Effector memory CD4-positive, alpha-beta T cell (primary cell): Measurements from ENCODE around the gene TBC1D2B.
"Not testable (repeated sequence)": the region's sequence is repeated elsewhere in the genome, so short reads cannot be mapped to it uniquely, and the experiment has no call there.

Experiments used
- DNase-seq, 3 donors: peaks; one replicate each; pipeline ENCODE4 v3.0.0-alpha.2; 2020
- H3K27ac ChIP-seq: 2 replicates; pipeline ENCODE4 v1.7.0; 2013; ENCODE audit warnings: mild to moderate bottlenecking, low read length, moderate library complexity; ENCODE audit not compliant: insufficient read depth, poor library complexity, severe bottlenecking
- H3K27me3 ChIP-seq: replicated peaks from 2 replicates; pipeline ENCODE4 v1.7.0; 2013; ENCODE audit warnings: mild to moderate bottlenecking, low read length; ENCODE audit not compliant: insufficient read depth, control insufficient read depth, poor library complexity, severe bottlenecking
- H3K36me3 ChIP-seq: 2 replicates; pipeline ENCODE4 v1.7.0; 2013; ENCODE audit warnings: mild to moderate bottlenecking, low read length, moderate library complexity; ENCODE audit not compliant: control insufficient read depth, insufficient read depth
- H3K4me1 ChIP-seq: 2 replicates; pipeline ENCODE4 v1.7.0; 2013; ENCODE audit warnings: low read length, mild to moderate bottlenecking; ENCODE audit not compliant: control insufficient read depth, insufficient read depth, poor library complexity, severe bottlenecking
- H3K4me3 ChIP-seq: 2 replicates; pipeline ENCODE4 v1.7.0; 2013; ENCODE audit warnings: low read length, low read depth, mild to moderate bottlenecking; ENCODE audit not compliant: insufficient read depth, poor library complexity, severe bottlenecking
- H3K9me3 ChIP-seq: 2 replicates; pipeline ENCODE4 v1.7.0; 2013; ENCODE audit warnings: mild to moderate bottlenecking, low read length, moderate library complexity; ENCODE audit not compliant: control insufficient read depth

TBC1D2B gene

DNA sequence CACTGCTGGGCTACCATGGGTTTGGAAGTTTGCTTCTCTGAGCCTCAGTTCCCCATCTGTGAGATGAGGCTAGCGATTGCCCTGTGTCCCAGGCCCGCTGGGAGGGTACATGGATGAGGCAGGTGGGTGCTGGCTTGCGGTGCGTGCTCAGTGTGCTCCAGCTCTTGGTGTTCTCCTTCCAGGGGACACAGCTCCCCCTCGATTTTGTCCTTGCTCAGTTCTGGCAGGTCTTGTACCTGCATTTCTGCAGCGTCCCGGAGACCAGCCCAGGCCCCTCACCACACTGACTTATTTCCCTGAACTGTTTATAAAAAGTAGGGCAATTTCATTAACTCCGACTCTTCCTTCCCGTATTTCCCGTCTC is 95.4 kb downstream of the TBC1D2B start:
- Histone ChIP-seq H3K27ac (no peak overlapping the region), H3K4me1 (no peaks in the 10 kb centered on the region), H3K27me3 (no peaks in the 10 kb centered on the region), H3K9me3 (no peaks in the 10 kb centered on the region), H3K4me3 (no peak overlapping the region), H3K36me3 (no peaks in the 10 kb centered on the region)
- no peak for DNase-seq

DNA sequence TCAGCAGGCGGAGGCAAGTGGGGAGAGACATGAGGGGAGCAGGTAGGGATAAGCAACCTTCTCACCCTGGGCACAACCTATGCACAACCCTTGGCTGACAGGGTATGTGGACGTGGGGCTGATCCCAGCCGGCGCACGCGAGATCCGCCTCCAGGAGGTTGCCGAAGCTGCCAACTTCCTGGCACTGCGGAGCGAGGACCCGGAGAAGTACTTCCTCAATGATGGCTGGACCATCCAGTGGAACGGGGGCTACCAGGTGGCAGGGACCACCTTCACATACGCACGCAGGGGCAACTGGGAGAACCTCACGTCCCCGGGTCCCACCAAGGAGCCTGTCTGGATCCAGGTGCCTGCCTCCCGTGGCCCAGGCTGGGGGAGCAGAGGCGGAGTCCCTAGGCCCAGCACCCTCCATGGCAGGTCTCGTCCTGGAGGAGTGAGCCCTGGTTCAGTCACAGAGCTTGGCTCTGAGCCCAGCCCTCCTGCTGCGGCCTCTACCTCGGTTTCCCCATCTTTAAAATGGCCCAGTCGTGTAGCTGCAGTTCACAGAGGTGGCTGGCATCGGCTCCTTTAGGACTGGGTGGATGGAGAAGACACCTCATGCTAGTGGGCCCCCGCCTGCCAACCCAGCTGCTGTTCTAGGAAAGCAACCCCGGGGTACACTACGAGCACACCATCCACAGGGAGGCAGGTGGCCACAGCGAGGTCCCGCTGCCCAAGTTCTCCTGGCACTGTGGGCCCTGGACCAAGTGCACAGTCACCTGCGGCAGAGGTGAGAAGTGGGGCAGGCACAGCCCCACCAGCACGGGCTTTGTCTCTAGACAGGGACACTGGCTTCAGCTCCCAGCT is 96.0 kb downstream of the TBC1D2B start:
- H3K36me3 ChIP-seq = no peaks in the 10 kb centered on the region
- H3K4me3 ChIP-seq = no peak overlapping the region
- H3K27ac ChIP-seq = no peak overlapping the region
- no peaks in the 10 kb centered on the region for H3K9me3 ChIP-seq
- no peak for DNase-seq
- no peaks in the 10 kb centered on the region for H3K4me1 ChIP-seq
- H3K27me3 ChIP-seq = no peaks in the 10 kb centered on the region

DNA sequence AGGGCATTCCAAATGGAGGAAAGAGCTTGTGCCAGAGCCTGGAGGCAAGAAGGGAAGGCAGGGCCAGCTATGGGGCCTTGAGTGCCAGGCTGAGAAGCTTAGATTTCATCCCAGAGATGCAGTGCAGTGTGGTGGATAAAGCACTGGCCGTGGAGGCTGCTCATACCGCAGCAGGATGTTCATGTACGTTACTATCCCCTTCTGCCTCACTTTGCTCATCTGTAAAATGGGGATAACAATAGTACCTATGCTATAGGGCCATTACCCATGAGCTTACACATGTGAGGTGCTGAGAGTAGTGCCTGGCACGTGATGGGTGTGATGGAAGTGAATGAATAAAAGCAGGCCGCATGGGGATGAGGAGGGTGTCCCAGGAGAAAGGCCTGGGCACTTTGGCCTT is 96.8 kb downstream of the TBC1D2B start:
- not testable (repeated sequence) for H3K4me1 ChIP-seq

DNA sequence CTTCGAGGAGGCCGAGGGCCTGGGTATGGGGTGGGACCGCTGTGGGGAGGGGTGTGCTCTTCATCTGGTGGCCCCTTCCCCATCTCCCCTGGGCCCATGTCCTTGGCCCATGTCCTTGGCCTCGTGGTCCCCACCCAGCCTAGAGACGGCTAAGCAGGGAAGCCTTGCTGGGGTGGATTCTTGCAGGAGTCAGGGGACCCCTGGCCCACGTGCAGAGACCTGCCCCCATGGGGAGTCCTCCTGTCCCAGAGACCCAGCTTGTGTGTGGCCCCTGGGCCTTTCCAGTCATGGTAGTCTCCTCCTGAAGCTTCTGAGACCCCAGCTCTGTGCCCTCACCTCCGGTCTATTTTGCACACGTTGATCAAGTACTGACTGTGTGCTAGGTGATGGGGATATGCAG is 97.4 kb downstream of the TBC1D2B start:
- H3K9me3 ChIP-seq = no peaks in the 10 kb centered on the region

More for the DNA sequence above, 96.8 kb downstream of the TBC1D2B start:
- H3K27me3 ChIP-seq, H3K36me3 ChIP-seq, H3K4me3 ChIP-seq, H3K27ac ChIP-seq, H3K9me3 ChIP-seq, DNase-seq: not testable (repeated sequence)

DNA sequence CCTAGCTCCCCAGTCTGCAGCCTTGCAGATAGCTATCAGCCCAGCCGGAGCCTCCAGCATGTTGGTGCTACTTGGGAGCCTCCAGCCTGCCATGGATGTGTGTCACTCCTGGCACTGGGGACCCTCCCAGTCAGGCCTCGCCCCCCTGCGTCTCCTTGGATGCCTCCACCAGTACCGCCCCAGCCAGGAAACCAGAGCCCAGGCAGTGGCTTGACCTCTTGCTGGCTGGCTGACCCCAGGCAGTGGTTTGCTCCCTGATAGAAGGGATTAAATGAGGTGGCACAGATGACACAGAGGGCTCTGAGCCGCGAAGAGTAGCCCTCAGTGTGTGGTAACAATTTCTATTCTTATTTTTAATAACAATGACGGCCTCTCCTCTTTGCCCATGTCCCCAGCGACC is 98.4 kb downstream of the TBC1D2B start:
- not testable (repeated sequence) for H3K4me1 ChIP-seq, H3K27me3 ChIP-seq, H3K4me3 ChIP-seq, H3K36me3 ChIP-seq, H3K9me3 ChIP-seq, DNase-seq, H3K27ac ChIP-seq

More for the DNA sequence above, 97.4 kb downstream of the TBC1D2B start:
- H3K36me3 ChIP-seq = no peaks in the 10 kb centered on the region
- no peak overlapping the region for H3K4me3 ChIP-seq
- H3K4me1 ChIP-seq = no peaks in the 10 kb centered on the region
- H3K27me3 ChIP-seq = no peaks in the 10 kb centered on the region
- DNase-seq = no peak
- no peak overlapping the region for H3K27ac ChIP-seq

DNA sequence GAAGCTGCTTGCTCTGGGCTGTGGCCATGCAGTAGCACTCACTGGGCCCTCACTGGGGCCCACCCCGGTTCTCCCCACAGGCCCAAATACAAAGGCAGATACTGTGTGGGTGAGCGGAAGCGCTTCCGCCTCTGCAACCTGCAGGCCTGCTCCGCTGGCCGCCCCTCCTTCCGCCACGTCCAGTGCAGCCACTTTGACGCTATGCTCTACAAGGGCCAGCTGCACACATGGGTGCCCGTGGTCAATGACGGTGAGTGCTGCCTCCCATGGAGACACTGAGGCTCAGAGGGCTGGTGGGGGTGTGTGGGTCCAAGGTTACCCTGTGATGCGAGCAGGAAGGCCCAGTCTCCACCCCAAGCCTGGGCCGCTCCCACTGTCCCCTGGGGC is 98.8 kb downstream of the TBC1D2B start:
- H3K4me1 ChIP-seq, H3K9me3 ChIP-seq, DNase-seq, H3K27ac ChIP-seq, H3K4me3 ChIP-seq, H3K27me3 ChIP-seq, H3K36me3 ChIP-seq: not testable (repeated sequence)

DNA sequence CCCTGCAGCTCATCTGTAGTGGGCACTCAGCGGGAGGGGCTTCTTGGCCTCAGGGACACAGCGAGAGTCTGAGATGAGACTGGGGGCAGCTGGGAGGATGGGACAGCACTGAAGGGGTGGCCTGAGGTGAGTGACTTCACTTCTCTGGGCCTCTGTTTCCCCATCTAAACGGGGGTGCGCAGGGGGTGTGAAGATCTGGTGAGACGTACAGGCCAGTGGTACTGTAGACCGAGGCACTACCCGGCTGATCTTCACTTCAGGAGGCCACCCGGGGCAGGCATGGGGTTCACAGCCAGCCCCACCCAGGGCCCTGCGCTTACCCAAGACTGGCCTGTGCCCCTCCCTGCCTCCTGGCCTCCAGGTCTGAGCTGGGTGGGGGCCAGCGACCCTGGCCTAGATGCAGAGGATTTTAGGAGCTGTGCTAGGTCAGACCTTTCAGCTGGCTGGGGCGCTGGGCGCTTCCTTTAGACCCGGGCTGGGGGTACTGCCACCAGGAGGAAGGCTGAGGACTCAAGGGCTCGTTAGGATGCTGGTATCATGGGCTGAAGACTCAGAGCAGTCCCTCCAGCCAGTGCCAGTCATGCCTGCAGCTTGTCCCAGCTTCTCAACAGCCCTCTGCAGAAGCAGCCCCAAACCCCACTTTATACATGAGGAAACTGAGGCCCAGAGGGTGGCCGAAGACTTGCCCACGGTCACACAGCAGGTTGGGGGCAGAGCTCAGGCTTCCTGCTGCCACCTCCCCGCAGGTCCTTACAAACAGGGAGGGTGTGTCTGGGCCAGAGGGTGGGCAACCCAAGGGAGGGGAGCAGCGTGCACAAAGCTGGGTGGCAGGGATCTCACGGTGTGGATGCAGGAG is 99.4 kb downstream of the TBC1D2B start:
- H3K4me1 ChIP-seq, H3K36me3 ChIP-seq, H3K27me3 ChIP-seq, H3K27ac ChIP-seq, H3K4me3 ChIP-seq, H3K9me3 ChIP-seq, DNase-seq: not testable (repeated sequence)

DNA sequence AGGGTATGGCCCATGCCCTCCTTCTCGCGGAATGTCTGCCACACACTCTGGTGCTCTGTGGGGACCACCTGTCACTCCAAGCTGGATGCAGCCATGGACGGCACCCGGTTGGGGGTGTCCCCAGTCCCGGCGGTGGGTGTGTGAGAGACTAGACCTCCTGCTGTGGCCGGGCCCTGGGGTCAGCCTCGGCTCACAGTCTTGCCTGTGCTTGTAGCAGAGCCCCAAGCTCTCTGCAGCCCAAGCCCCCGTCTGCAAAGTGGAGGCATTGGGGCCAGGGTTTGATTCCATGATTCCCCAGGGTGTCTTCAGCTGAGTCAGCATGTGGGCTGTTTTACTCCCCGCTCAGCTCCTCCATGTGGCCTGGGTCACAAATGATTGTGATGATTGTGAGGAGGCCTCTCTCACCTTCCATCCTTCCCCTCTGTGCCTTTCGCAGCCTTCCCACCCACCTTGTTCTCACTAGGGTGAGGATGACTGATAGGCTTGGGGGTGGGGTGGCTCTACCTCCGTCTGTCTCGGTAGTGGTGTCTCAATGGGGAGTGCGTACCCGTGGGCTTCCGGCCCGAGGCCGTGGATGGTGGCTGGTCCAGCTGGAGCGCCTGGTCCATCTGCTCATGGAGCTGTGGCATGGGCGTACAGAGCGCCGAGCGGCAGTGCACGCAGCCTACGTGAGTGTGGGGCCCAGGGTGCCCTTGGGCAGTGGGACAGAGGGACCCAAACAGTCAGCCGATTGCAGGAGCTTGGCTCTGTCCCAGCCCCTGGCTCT is 100.6 kb downstream of the TBC1D2B start:
- not testable (repeated sequence) for H3K9me3 ChIP-seq, DNase-seq, H3K4me1 ChIP-seq, H3K27me3 ChIP-seq, H3K27ac ChIP-seq, H3K36me3 ChIP-seq, H3K4me3 ChIP-seq

DNA sequence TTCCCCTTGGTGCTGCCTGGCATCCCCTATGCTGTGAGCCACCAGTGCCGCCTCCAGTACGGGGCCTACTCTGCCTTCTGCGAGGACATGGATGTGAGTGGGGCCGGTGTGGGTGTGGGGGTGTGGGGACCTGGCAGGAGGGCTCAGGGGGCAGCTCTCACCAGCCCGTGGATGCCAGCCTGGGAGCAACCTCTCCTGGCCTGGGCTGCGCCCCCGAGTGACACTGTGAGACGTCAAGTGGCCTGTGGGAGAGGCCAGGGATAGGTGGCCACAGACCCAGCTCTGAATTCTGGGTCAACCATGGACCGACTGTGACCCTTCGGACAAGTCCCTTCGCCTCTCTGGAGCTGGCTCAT is 101.4 kb downstream of the TBC1D2B start:
- H3K36me3 ChIP-seq = not testable (repeated sequence)

More for the DNA sequence above, 101.4 kb downstream of the TBC1D2B start:
- H3K9me3 ChIP-seq, H3K27me3 ChIP-seq, DNase-seq, H3K27ac ChIP-seq, H3K4me1 ChIP-seq, H3K4me3 ChIP-seq: not testable (repeated sequence)
